ENCODE data around the gene SHROOM3.

DNA sequence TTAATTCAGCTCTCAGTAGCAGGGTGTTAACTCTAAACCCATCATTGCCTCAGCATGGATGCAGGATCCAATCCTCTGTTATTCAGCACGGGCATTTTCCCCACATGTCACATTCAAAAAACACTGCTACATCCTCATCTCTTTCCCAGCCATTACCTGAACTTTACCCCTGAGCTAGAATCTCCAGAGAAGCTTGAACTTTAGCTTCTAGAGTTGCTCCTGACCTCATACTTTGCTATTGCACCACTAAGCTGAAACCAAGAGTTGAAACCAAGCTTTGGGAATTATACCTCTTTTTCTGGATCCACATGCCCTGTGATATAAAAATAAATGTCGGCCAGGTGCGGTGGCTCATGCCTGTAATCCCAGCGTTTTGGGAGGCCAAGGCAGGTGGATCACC, 90.7 kb downstream of the SHROOM3 start:
- no peak for TF ChIP-seq POLR2A (IDR thresholded peaks at IDR 0.05; ENCODE audit: low read length)
- no peak for TF ChIP-seq RAD21 (conservative IDR thresholded peaks at IDR 0.05 in 1 of 2, IDR thresholded peaks at IDR 0.05 in 1 of 2)
- TF ChIP-seq, protein P1, sequence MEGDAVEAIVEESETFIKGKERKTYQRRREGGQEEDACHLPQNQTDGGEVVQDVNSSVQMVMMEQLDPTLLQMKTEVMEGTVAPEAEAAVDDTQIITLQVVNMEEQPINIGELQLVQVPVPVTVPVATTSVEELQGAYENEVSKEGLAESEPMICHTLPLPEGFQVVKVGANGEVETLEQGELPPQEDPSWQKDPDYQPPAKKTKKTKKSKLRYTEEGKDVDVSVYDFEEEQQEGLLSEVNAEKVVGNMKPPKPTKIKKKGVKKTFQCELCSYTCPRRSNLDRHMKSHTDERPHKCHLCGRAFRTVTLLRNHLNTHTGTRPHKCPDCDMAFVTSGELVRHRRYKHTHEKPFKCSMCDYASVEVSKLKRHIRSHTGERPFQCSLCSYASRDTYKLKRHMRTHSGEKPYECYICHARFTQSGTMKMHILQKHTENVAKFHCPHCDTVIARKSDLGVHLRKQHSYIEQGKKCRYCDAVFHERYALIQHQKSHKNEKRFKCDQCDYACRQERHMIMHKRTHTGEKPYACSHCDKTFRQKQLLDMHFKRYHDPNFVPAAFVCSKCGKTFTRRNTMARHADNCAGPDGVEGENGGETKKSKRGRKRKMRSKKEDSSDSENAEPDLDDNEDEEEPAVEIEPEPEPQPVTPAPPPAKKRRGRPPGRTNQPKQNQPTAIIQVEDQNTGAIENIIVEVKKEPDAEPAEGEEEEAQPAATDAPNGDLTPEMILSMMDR (IDR thresholded peaks at IDR 0.05): no peak
